ENCODE data around the gene CNPY3.

Gene CNPY3

GRCh38 chr6:42962502-42963178 is 33.4 kb downstream of the CNPY3 start:
- Histone ChIP-seq H3K27me3 (ENCODE audit: control insufficient read depth, insufficient read depth, low read length) (peaks cover 6% of the 10 kb centered on the region), H3K4me1 (ENCODE audit: control insufficient read depth, insufficient read depth, low read length) (peaks cover 16% of the 10 kb centered on the region), H3K4me3 (ENCODE audit: low read length) (no peak overlapping the region), H3K9me3 (replicated peaks; ENCODE audit: low read length) (no peaks in the 10 kb centered on the region), H3K4me2 (ENCODE audit: low read length) (no peak overlapping the region), H3K9ac (ENCODE audit: low read depth, low read length) (no peak overlapping the region), H3K36me3 (ENCODE audit: insufficient read depth, low read length) (peaks cover 39% of the 10 kb centered on the region)

GRCh38 chr6:42963179-42963854 is 34.0 kb downstream of the CNPY3 start:
- no peak overlapping the region for H3K4me2 ChIP-seq (ENCODE audit: low read length)
- no peak overlapping the region for H3K4me3 ChIP-seq (ENCODE audit: low read length)
- H3K9me3 ChIP-seq (replicated peaks; ENCODE audit: low read length), result no peaks in the 10 kb centered on the region
- peaks cover 16% of the 10 kb centered on the region for H3K4me1 ChIP-seq (ENCODE audit: control insufficient read depth, insufficient read depth, low read length)
- peaks cover 6% of the 10 kb centered on the region for H3K27me3 ChIP-seq (ENCODE audit: control insufficient read depth, insufficient read depth, low read length)
- H3K9ac ChIP-seq (ENCODE audit: low read depth, low read length), result no peak overlapping the region
- peaks cover 42% of the 10 kb centered on the region for H3K36me3 ChIP-seq (ENCODE audit: insufficient read depth, low read length)

GRCh38 chr6:42963855-42964605 is 34.8 kb downstream of the CNPY3 start:
- Histone ChIP-seq H3K36me3 (ENCODE audit: insufficient read depth, low read length) (peaks cover 43% of the 10 kb centered on the region), H3K9me3 (replicated peaks; ENCODE audit: low read length) (no peaks in the 10 kb centered on the region), H3K27me3 (ENCODE audit: control insufficient read depth, insufficient read depth, low read length) (peaks cover 6% of the 10 kb centered on the region), H3K4me3 (ENCODE audit: low read length) (no peak overlapping the region), H3K4me2 (ENCODE audit: low read length) (no peak overlapping the region), H3K9ac (ENCODE audit: low read depth, low read length) (no peak overlapping the region), H3K4me1 (ENCODE audit: control insufficient read depth, insufficient read depth, low read length) (peaks cover 16% of the 10 kb centered on the region)

- H3K36me3 ChIP-seq (ENCODE audit: insufficient read depth, low read length), result peaks cover 43% of the 10 kb centered on the region
- H3K4me3 ChIP-seq (ENCODE audit: low read length), result no peak overlapping the region
- no peak overlapping the region for H3K4me2 ChIP-seq (ENCODE audit: low read length)
- peaks cover 9% of the 10 kb centered on the region for H3K4me1 ChIP-seq (ENCODE audit: control insufficient read depth, insufficient read depth, low read length)
- no peak overlapping the region for H3K9ac ChIP-seq (ENCODE audit: low read depth, low read length)
- H3K9me3 ChIP-seq (replicated peaks; ENCODE audit: low read length), result no peaks in the 10 kb centered on the region
- no peaks in the 10 kb centered on the region for H3K27me3 ChIP-seq (ENCODE audit: control insufficient read depth, insufficient read depth, low read length)
These were observed 37.3 kb downstream of the CNPY3 start for GRCh38 chr6:42966571-42966970.

- H3K4me3 ChIP-seq (ENCODE audit: low read length), result no peak overlapping the region
- H3K4me2 ChIP-seq (ENCODE audit: low read length), result no peak overlapping the region
- H3K9me3 ChIP-seq (replicated peaks; ENCODE audit: low read length), result no peaks in the 10 kb centered on the region
- H3K27me3 ChIP-seq (ENCODE audit: control insufficient read depth, insufficient read depth, low read length), result no peaks in the 10 kb centered on the region
- no peak overlapping the region for H3K9ac ChIP-seq (ENCODE audit: low read depth, low read length)
- peaks cover 37% of the 10 kb centered on the region for H3K36me3 ChIP-seq (ENCODE audit: insufficient read depth, low read length)
- H3K4me1 ChIP-seq (ENCODE audit: control insufficient read depth, insufficient read depth, low read length), result peaks cover 9% of the 10 kb centered on the region
These were observed 37.9 kb downstream of the CNPY3 start for GRCh38 chr6:42967228-42967627.

- peaks cover 32% of the 10 kb centered on the region for H3K36me3 ChIP-seq (ENCODE audit: insufficient read depth, low read length)
- H3K9me3 ChIP-seq (replicated peaks; ENCODE audit: low read length), result no peaks in the 10 kb centered on the region
- no peak overlapping the region for H3K4me2 ChIP-seq (ENCODE audit: low read length)
- peaks cover 9% of the 10 kb centered on the region for H3K4me1 ChIP-seq (ENCODE audit: control insufficient read depth, insufficient read depth, low read length)
- no peak overlapping the region for H3K4me3 ChIP-seq (ENCODE audit: low read length)
- no peak overlapping the region for H3K9ac ChIP-seq (ENCODE audit: low read depth, low read length)
- no peaks in the 10 kb centered on the region for H3K27me3 ChIP-seq (ENCODE audit: control insufficient read depth, insufficient read depth, low read length)
These were observed 38.9 kb downstream of the CNPY3 start for GRCh38 chr6:42968126-42968701.

GRCh38 chr6:42968783-42969182 is 39.5 kb downstream of the CNPY3 start:
- Histone ChIP-seq H3K9me3 (replicated peaks; ENCODE audit: low read length) (no peaks in the 10 kb centered on the region), H3K4me1 (ENCODE audit: control insufficient read depth, insufficient read depth, low read length) (peaks cover 9% of the 10 kb centered on the region), H3K36me3 (ENCODE audit: insufficient read depth, low read length) (peaks cover 32% of the 10 kb centered on the region), H3K9ac (ENCODE audit: low read depth, low read length) (no peak overlapping the region), H3K27me3 (ENCODE audit: control insufficient read depth, insufficient read depth, low read length) (no peaks in the 10 kb centered on the region), H3K4me2 (ENCODE audit: low read length) (no peak overlapping the region), H3K4me3 (ENCODE audit: low read length) (no peak overlapping the region)

- H3K4me1 ChIP-seq (ENCODE audit: control insufficient read depth, insufficient read depth, low read length), result peaks cover 9% of the 10 kb centered on the region
- H3K9ac ChIP-seq (ENCODE audit: low read depth, low read length), result no peak overlapping the region
- H3K36me3 ChIP-seq (ENCODE audit: insufficient read depth, low read length), result peaks cover 26% of the 10 kb centered on the region
- no peak overlapping the region for H3K4me2 ChIP-seq (ENCODE audit: low read length)
- H3K27me3 ChIP-seq (ENCODE audit: control insufficient read depth, insufficient read depth, low read length), result no peaks in the 10 kb centered on the region
- H3K9me3 ChIP-seq (replicated peaks; ENCODE audit: low read length), result no peaks in the 10 kb centered on the region
- H3K4me3 ChIP-seq (ENCODE audit: low read length), result no peak overlapping the region
These were observed 40.2 kb downstream of the CNPY3 start for GRCh38 chr6:42969431-42969830.

- no peak overlapping the region for H3K4me3 ChIP-seq (ENCODE audit: low read length)
- H3K36me3 ChIP-seq (ENCODE audit: insufficient read depth, low read length), result peaks cover 22% of the 10 kb centered on the region
- H3K4me2 ChIP-seq (ENCODE audit: low read length), result no peak overlapping the region
- peaks cover 9% of the 10 kb centered on the region for H3K4me1 ChIP-seq (ENCODE audit: control insufficient read depth, insufficient read depth, low read length)
- no peaks in the 10 kb centered on the region for H3K27me3 ChIP-seq (ENCODE audit: control insufficient read depth, insufficient read depth, low read length)
- H3K9ac ChIP-seq (ENCODE audit: low read depth, low read length), result no peak overlapping the region
- no peaks in the 10 kb centered on the region for H3K9me3 ChIP-seq (replicated peaks; ENCODE audit: low read length)
These were observed 40.7 kb downstream of the CNPY3 start for GRCh38 chr6:42969934-42970333.

- H3K4me3 ChIP-seq (ENCODE audit: low read length), result no peak overlapping the region
- peaks cover 9% of the 10 kb centered on the region for H3K4me1 ChIP-seq (ENCODE audit: control insufficient read depth, insufficient read depth, low read length)
- peaks cover 14% of the 10 kb centered on the region for H3K36me3 ChIP-seq (ENCODE audit: insufficient read depth, low read length)
- no peak overlapping the region for H3K9ac ChIP-seq (ENCODE audit: low read depth, low read length)
- no peak overlapping the region for H3K4me2 ChIP-seq (ENCODE audit: low read length)
- no peaks in the 10 kb centered on the region for H3K9me3 ChIP-seq (replicated peaks; ENCODE audit: low read length)
- H3K27me3 ChIP-seq (ENCODE audit: control insufficient read depth, insufficient read depth, low read length), result no peaks in the 10 kb centered on the region
These were observed 41.8 kb downstream of the CNPY3 start for GRCh38 chr6:42970871-42971612.

Measured in skeletal muscle satellite cell (primary cell).